Panc1 (cell line): Measurements from ENCODE around the gene FHIT.

Source experiments
- POLR2AphosphoS5 ChIP-seq: IDR thresholded peaks from 2 replicates; pipeline ENCODE4 v1.6.1; 2012; ENCODE audit warnings: mild to moderate bottlenecking, low read depth, low read length, moderate library complexity
- SIN3A ChIP-seq: IDR thresholded peaks from 2 replicates; pipeline ENCODE4 v1.6.1; 2012; ENCODE audit warnings: low read depth, mild to moderate bottlenecking, low read length, moderate library complexity, borderline replicate concordance; ENCODE audit not compliant: insufficient read depth
- TCF7L2 ChIP-seq: IDR thresholded peaks from 2 replicates; pipeline ENCODE4 v1.6.1; 2011; ENCODE audit warnings: mild to moderate bottlenecking, low read depth, low read length, inconsistent platforms
- TF ChIP-seq, protein P1 (sequence below): fragments of 450-650 bp; IDR thresholded peaks from 2 replicates; pipeline ENCODE4 v1.5.1; 2017; ENCODE audit warnings: mild to moderate bottlenecking
- TF ChIP-seq, protein P2 (sequence below), 2 experiments: IDR thresholded peaks; 2 replicates each; pipeline ENCODE4 v1.6.1; 2011 to 2012; ENCODE audit warnings: low read depth in 2 of 2, control low read depth in 1 of 2, low read length in 1 of 2, mild to moderate bottlenecking in 1 of 2, moderate library complexity in 1 of 2; ENCODE audit not compliant: insufficient read depth in 1 of 2

DNA sequence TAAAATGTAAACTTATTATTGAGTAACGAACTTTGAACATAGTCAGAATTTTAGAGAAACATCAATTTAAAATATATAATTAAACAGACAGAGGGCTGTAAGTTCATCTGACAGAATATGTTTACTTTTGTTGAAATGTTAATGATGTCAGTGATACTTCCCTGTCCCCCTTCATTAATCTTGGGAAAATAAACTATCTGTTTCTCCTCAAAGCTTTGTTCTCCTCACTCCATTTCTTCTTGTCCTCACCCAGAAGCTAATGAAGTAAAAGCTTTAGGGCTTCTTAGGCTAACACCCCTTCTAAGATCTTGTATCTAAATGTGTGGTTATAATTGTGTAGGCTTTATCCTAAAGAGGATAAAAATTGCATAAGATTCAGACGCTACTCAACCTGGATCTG lies 1031.8 kb downstream of the FHIT start:
- TF ChIP-seq, protein P1, sequence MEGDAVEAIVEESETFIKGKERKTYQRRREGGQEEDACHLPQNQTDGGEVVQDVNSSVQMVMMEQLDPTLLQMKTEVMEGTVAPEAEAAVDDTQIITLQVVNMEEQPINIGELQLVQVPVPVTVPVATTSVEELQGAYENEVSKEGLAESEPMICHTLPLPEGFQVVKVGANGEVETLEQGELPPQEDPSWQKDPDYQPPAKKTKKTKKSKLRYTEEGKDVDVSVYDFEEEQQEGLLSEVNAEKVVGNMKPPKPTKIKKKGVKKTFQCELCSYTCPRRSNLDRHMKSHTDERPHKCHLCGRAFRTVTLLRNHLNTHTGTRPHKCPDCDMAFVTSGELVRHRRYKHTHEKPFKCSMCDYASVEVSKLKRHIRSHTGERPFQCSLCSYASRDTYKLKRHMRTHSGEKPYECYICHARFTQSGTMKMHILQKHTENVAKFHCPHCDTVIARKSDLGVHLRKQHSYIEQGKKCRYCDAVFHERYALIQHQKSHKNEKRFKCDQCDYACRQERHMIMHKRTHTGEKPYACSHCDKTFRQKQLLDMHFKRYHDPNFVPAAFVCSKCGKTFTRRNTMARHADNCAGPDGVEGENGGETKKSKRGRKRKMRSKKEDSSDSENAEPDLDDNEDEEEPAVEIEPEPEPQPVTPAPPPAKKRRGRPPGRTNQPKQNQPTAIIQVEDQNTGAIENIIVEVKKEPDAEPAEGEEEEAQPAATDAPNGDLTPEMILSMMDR: no peak
- TF ChIP-seq TCF7L2: no peak
- no peak for TF ChIP-seq POLR2AphosphoS5
- no peak for TF ChIP-seq SIN3A
- TF ChIP-seq, protein P2, sequence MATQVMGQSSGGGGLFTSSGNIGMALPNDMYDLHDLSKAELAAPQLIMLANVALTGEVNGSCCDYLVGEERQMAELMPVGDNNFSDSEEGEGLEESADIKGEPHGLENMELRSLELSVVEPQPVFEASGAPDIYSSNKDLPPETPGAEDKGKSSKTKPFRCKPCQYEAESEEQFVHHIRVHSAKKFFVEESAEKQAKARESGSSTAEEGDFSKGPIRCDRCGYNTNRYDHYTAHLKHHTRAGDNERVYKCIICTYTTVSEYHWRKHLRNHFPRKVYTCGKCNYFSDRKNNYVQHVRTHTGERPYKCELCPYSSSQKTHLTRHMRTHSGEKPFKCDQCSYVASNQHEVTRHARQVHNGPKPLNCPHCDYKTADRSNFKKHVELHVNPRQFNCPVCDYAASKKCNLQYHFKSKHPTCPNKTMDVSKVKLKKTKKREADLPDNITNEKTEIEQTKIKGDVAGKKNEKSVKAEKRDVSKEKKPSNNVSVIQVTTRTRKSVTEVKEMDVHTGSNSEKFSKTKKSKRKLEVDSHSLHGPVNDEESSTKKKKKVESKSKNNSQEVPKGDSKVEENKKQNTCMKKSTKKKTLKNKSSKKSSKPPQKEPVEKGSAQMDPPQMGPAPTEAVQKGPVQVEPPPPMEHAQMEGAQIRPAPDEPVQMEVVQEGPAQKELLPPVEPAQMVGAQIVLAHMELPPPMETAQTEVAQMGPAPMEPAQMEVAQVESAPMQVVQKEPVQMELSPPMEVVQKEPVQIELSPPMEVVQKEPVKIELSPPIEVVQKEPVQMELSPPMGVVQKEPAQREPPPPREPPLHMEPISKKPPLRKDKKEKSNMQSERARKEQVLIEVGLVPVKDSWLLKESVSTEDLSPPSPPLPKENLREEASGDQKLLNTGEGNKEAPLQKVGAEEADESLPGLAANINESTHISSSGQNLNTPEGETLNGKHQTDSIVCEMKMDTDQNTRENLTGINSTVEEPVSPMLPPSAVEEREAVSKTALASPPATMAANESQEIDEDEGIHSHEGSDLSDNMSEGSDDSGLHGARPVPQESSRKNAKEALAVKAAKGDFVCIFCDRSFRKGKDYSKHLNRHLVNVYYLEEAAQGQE (IDR thresholded peaks at IDR 0.05; ENCODE audit: insufficient read depth in 1 of 2, low read depth in 2 of 2, low read length in 1 of 2): no peak
